ENCODE results near the gene PSMB8. TPM values are rescaled to one million over a fixed set of nuclear protein-coding genes. Genes with fewer than 3 reads are reported as not detected.

Gene PSMB8
- total and polyA plus RNA-seq, 12 donors = 49.2 to 195 (median 88.1) TPM

DNA sequence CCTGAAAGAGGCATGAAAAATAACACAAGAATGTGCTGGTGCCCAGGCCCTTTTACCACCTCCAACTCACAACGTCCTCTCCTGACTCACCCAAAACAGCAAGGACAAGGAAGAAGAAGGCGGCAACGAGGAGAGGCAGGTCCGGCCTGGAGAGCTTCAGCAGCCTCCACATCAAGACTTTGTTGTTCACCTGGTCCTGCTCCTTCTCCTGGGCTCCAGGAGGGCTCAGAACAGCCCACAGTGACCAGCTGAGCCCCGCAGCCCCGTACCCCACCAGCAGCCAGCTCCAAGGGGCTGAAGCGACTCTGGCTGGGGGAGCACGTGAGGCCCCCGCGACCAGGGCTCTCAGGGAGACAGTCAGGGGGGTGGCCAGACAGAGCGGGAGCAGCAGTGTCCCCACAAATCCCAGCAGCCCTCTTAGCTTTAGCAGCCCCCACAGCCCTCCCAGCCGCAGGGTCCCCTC, 6.2 kb downstream of the PSMB8 start:
- H3K4me3 ChIP-seq = peak overlapping the region in 2 of 4 donors; percentile 90 to 97
- TF ChIP-seq, protein P1, sequence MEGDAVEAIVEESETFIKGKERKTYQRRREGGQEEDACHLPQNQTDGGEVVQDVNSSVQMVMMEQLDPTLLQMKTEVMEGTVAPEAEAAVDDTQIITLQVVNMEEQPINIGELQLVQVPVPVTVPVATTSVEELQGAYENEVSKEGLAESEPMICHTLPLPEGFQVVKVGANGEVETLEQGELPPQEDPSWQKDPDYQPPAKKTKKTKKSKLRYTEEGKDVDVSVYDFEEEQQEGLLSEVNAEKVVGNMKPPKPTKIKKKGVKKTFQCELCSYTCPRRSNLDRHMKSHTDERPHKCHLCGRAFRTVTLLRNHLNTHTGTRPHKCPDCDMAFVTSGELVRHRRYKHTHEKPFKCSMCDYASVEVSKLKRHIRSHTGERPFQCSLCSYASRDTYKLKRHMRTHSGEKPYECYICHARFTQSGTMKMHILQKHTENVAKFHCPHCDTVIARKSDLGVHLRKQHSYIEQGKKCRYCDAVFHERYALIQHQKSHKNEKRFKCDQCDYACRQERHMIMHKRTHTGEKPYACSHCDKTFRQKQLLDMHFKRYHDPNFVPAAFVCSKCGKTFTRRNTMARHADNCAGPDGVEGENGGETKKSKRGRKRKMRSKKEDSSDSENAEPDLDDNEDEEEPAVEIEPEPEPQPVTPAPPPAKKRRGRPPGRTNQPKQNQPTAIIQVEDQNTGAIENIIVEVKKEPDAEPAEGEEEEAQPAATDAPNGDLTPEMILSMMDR (IDR thresholded peaks at IDR 0.05) = no peak
- no peak for TF ChIP-seq POLR2A (IDR thresholded peaks at IDR 0.05)
- peaks cover 0 to 37% of the 10 kb centered on the region in 2 donors for H3K36me3 ChIP-seq (replicated peaks in 1 of 2)
- H3K27ac ChIP-seq = peak overlapping the region in 4 of 5 donors; percentile 90 to 97 (median 92)
- peak in 2 of 7 donors; percentile 32 to 40 for DNase-seq
- H3K27me3 ChIP-seq = no peaks in the 10 kb centered on the region
- H3K9me3 ChIP-seq (replicated peaks in 1 of 3) = no peaks in the 10 kb centered on the region
- H3K4me1 ChIP-seq (replicated peaks in 1 of 2) = peaks cover 14 to 23% of the 10 kb centered on the region in 2 donors
- WGBS, 4 donors = 14 to 39% (median 17%) methylated on average over 4 to 12 of the region's 12 CpGs
- intact Hi-C loops (cut with DNase I) = loop anchor here (5.0 kb wide), 1 partner anchor 35 kb away; no protein-coding TSS in a partner anchor

DNA sequence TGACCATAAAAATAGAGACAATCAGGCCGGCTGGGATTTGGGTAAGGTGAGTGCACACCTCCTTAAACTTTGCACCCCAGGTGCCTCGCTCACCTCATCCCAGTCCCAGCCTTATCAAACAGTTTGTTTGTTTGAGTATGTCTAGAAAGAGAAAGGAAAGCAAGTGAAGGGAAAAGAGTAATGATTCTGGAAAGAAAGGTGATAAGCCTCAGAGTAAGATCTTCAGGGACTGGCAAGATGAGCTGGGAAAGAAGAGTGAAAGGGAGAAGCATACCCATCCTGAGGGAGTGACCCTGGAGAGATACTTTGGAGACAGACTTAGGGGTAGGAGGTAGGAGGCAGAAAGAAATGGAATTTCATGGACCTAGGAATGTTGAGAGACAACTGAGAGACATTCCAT, 7.0 kb downstream of the PSMB8 start:
- no peak overlapping the region for H3K4me3 ChIP-seq
- H3K36me3 ChIP-seq (replicated peaks in 1 of 2) = peaks cover 0 to 29% of the 10 kb centered on the region in 2 donors
- no peaks in the 10 kb centered on the region for H3K9me3 ChIP-seq (replicated peaks in 1 of 3)
- TF ChIP-seq, protein P1 (IDR thresholded peaks at IDR 0.05) = no peak
- TF ChIP-seq POLR2A (IDR thresholded peaks at IDR 0.05) = no peak
- intact Hi-C loops (cut with DNase I) = loop anchor here (5.0 kb wide), 1 partner anchor 35 kb away; no protein-coding TSS in a partner anchor
- peaks cover 14 to 15% of the 10 kb centered on the region in 2 donors for H3K4me1 ChIP-seq (replicated peaks in 1 of 2)
- 89 to 100% (median 97%) methylated on average over 2 of the region's 2 CpGs for WGBS, 4 donors
- H3K27ac ChIP-seq = no peak overlapping the region
- no peaks in the 10 kb centered on the region for H3K27me3 ChIP-seq
- no peak for DNase-seq

DNA sequence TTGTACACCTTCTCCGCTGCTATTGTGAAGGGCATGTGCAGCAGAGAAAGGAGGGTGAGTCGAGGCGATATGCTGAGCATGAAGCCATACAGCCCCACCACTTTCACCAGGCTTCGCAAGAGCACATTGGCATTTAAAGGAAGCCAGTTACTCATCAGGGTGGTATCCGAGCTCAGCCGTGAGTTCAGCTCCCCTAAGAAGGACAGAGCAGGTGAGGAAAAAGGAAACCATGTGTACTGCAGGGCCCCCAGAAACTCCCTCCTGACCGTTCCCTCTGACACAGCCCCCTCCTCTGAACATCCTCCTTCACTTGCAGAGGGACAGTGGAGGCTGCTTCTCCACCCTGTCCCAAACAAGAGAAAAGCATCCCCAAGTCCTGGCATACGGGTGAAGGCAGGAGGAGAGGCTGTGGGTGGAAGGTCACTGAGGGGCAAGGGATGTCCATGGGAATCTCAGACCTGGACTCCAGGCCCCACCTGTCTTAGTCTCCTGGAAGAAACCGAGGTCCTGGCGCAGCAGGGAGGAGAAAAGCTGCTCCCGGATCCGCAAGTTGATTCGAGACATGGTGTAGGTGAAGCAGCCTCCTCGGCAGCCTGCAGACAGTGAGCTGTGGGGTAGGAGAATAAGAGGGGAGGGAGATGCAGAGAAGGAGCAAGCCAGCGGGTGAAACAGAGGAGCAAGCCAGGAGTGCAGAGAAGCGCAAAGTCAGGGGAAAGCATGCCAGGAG, 8.5 kb downstream of the PSMB8 start:
- TF ChIP-seq, protein P1 (IDR thresholded peaks at IDR 0.05) = no peak
- TF ChIP-seq POLR2A (IDR thresholded peaks at IDR 0.05) = no peak
- Histone ChIP-seq H3K4me3 (no peak overlapping the region), H3K9me3 (replicated peaks in 1 of 3) (no peaks in the 10 kb centered on the region), H3K4me1 (replicated peaks in 1 of 2) (peaks cover 11 to 14% of the 10 kb centered on the region in 2 donors), H3K36me3 (replicated peaks in 1 of 2) (peaks cover 0 to 26% of the 10 kb centered on the region in 2 donors), H3K27ac (no peak overlapping the region), H3K27me3 (no peaks in the 10 kb centered on the region)
- WGBS, 4 donors = 90 to 96% (median 94%) methylated on average over 12 to 16 of the region's 16 CpGs
- intact Hi-C loops (cut with DNase I) = loop anchor here (5.0 kb wide), 1 partner anchor 37 kb away; no protein-coding TSS in a partner anchor
- DNase-seq = no peak

DNA sequence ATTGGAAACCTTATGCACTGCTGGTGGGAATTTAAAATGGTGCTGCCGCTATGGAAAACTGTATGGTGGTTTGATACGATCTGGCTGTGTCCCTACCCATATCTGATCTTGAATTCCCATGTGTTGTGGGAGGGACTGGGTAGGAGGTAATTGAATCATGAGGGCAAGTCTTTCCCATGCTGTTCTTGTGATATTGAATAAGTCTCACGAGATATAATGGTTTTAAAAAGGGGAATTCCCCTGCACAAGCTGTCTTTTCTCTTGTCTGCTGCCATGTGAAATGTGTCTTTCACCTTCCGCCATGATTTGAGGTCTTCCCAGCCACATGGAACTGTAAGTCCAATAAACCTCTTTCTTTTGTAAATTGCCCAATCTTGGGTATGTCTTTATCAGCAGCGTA, 10.2 kb downstream of the PSMB8 start:
- intact Hi-C loops (cut with DNase I) = no loop called here
- Histone ChIP-seq H3K27me3 (no peaks in the 10 kb centered on the region), H3K36me3 (replicated peaks in 1 of 2) (peaks cover 0 to 39% of the 10 kb centered on the region in 2 donors), H3K27ac (no peak overlapping the region), H3K4me1 (replicated peaks in 1 of 2) (peaks cover 8 to 11% of the 10 kb centered on the region in 2 donors), H3K9me3 (replicated peaks in 1 of 3) (no peaks in the 10 kb centered on the region), H3K4me3 (no peak overlapping the region)
- no peak for TF ChIP-seq POLR2A (IDR thresholded peaks at IDR 0.05)
- TF ChIP-seq, protein P1 (IDR thresholded peaks at IDR 0.05) = no peak
- 89 to 94% (median 92%) methylated on average over 5 of the region's 5 CpGs for WGBS, 4 donors
- no peak for DNase-seq

All from adrenal gland (tissue), 12 donors.